NT2/D1 (cell line): ENCODE results near the gene KIR3DL3.

Experiments used
- YY1 ChIP-seq: IDR thresholded peaks from 2 replicates; pipeline ENCODE4 v1.6.1; 2011; ENCODE audit not compliant: insufficient read length, insufficient read depth
- ZNF274 ChIP-seq: IDR thresholded peaks from 2 replicates; pipeline ENCODE4 v1.6.1; 2011; ENCODE audit warnings: mild to moderate bottlenecking, low read depth, low read length

DNA sequence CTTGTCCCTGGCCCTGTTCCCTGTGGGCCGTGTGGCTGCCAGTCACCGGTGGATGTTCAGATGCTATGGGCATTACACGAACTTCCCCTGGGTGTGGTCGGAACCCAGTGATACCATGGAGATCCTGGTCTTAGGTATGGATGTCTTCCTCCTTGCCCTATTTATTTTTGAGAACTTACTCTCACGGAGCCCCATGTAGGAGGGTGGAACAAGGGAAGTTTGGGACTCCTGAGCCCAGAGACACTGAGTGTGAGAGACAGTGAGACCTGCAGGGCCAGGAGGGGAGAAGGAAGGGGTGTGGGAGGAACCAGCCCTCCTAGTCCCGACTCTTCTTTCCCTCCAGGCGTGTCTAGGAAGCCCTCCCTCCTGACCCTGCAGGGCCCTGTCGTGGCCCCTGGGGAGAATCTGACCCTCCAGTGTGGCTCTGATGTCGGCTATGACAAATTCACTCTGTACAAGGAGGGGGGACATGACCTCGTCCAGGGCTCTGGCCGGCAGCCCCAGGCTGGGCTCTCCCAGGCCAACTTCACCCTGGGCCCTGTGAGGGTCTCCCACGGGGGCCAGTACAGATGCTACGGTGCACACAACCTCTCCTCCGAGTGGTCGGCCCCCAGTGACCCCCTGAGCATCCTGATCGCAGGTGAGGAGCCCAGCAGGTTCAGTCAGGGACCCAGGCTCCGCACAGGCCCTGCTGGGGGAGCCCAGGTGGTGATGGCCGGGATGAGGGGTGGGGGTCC, 14.9 kb upstream of the KIR3DL3 start:
- no peak for TF ChIP-seq YY1
- no peak for TF ChIP-seq ZNF274
